ENCODE data around the gene ITGB5.

DNA sequence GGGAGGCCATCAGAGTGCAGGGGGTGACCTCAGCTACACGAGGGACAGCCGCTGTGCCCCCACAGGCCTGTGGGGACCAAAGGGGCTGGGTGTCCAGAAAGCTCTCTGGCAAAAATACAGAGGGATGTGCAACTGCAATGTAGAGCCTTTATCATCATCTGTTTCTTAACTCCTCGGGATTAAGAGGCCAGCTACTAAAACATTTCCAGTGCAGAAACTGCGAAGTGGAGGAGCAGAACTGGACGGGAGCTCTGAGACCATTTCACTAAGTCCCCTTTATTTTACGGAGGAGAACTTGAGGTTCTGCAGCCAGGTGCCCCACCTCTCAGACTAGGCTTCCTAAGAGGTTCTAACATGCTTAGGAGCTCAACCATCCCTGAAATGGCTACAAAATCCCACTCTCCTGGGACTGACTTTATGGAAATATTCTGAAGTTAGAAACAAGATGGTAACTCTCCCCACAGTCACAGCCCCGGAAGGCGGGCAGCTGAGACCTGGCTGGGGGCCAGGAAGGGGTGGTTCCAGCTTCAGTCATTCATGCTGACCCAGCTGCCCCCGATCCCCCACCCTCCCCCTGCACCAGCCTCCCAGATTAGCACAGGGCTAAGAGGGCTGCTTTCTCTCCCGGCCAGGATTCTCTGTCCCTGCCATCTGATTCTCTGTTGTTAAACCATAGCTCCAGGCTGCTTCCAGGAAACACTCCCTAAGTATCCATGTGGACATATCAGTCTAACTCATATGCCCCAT, 116.7 kb downstream of the ITGB5 start:
- TF ChIP-seq EZH2 (IDR thresholded peaks at IDR 0.05; ENCODE audit: insufficient read depth, poor library complexity, severe bottlenecking) (no peak), EZH2phosphoT487 (IDR thresholded peaks at IDR 0.05; ENCODE audit: insufficient read depth, low read depth) (no peak)
